NCI-H146 treated with DMSO at 0.1 percent for 48 hours (cell line): ENCODE data around the gene CX3CR1.
"Not testable (repeated sequence)": the region's sequence is repeated elsewhere in the genome, so short reads cannot be mapped to it uniquely, and the experiment has no call there.

ENCODE experiments used
- DNase-seq: peaks from one replicate; lab custom pipeline; 2025; ENCODE audit not compliant: unreplicated experiment; lab: John Stamatoyannopoulos, UW

Gene CX3CR1

GRCh38 chr3:39279745-39280517 lies at the start of gene CX3CR1:
Gene CX3CR1 (minus strand): TSS chr3:39280036. CDS start chr3:39266509, 13,527 bp downstream.
- DNase-seq = no peak

- no peak for DNase-seq
These were observed 49.7 kb upstream of the CX3CR1 start, which contains the start of gene CCR8 for GRCh38 chr3:39329493-39329892. Gene CCR8 (plus strand): TSS chr3:39329709. CDS start chr3:39332332, 2,623 bp downstream.

- no peak for DNase-seq
These were observed 48.0 kb upstream of the CX3CR1 start for GRCh38 chr3:39327746-39328349.

GRCh38 chr3:39327053-39327745 lies 47.4 kb upstream of the CX3CR1 start:
- DNase-seq = no peak

GRCh38 chr3:39325236-39325635 lies 45.4 kb upstream of the CX3CR1 start:
- no peak for DNase-seq

GRCh38 chr3:39323494-39323893 lies 43.7 kb upstream of the CX3CR1 start:
- DNase-seq = no peak

- no peak for DNase-seq
These were observed 43.1 kb upstream of the CX3CR1 start for GRCh38 chr3:39322936-39323335.

- not testable (repeated sequence) for DNase-seq
These were observed 42.4 kb upstream of the CX3CR1 start for GRCh38 chr3:39322209-39322715.

GRCh38 chr3:39321574-39321983 lies 41.7 kb upstream of the CX3CR1 start:
- not testable (repeated sequence) for DNase-seq

- no peak for DNase-seq
These were observed 39.4 kb upstream of the CX3CR1 start for GRCh38 chr3:39319249-39319648.

- no peak for DNase-seq
These were observed 38.5 kb upstream of the CX3CR1 start for GRCh38 chr3:39318301-39318700.

GRCh38 chr3:39317571-39318169 lies 37.8 kb upstream of the CX3CR1 start:
- no peak for DNase-seq

- no peak for DNase-seq
These were observed 35.6 kb upstream of the CX3CR1 start for GRCh38 chr3:39315420-39315819.

GRCh38 chr3:39313289-39313688 lies 33.5 kb upstream of the CX3CR1 start:
- no peak for DNase-seq

- DNase-seq = no peak
These were observed 22.3 kb upstream of the CX3CR1 start for GRCh38 chr3:39302178-39302577.

- DNase-seq = no peak
These were observed 19.4 kb upstream of the CX3CR1 start for GRCh38 chr3:39299279-39299678.

GRCh38 chr3:39296197-39297077 lies 16.6 kb upstream of the CX3CR1 start:
- no peak for DNase-seq

- DNase-seq = no peak
These were observed 15.4 kb upstream of the CX3CR1 start for GRCh38 chr3:39295184-39295775.

- no peak for DNase-seq
These were observed 14.8 kb upstream of the CX3CR1 start for GRCh38 chr3:39294446-39295183.
